Ecto neural progenitor cell (in vitro differentiated cells): ENCODE measurements around the gene TRIM3.

Source experiments
- DNase-seq: peaks from one replicate; pipeline ENCODE4 v3.0.0-alpha.2; 2018; ENCODE audit warnings: low spot score

TRIM3 gene

GRCh38 chr11:6401464-6401863, 72.3 kb downstream of the TRIM3 start:
- no peak for DNase-seq

GRCh38 chr11:6400431-6401345, 73.1 kb downstream of the TRIM3 start:
- DNase-seq: no peak
